ENCODE data around the gene CRYZL1.
"Not testable (repeated sequence)": the region's sequence is repeated elsewhere in the genome, so short reads cannot be mapped to it uniquely, and the experiment has no call there.

Gene CRYZL1

DNA sequence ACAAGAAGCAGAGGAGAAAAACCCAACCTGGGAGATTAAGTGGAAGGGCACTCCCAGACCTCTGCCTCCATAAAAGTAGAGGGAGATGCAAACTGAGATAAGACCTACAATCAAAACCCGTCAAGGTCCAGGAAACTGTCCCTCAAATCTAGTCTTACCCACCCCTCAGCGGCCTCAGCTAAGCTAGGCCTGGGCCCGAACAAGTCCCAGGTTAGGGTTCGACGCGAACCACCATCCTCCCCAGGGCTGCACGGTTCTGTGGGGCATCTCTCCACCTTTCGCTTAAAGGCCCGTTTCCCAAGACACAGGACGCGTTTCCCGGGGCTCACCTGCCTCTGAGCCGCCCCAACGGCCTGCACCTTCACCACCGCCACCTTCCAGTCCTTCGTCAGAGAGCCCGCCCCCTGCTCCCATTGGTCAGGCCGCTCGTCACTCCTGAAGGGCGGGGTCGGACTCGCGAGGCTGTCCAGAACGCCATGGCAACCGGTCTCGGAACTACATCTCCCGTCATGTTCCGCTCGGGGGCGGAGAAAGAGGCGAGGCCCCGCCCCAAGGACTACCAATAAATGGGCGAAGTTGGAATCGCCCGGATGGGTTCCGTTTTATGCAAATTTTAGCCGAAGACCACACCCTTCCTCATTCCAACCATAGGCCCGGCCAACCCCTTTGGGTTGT lies at the start of gene CRYZL1:
CRYZL1 (minus strand) TSS at position 390 of the 675 bp plus-strand sequence. CDS start 10,190 bp downstream, outside the sequence.
- peak; percentile 82 to 83 for ATAC-seq

DNA sequence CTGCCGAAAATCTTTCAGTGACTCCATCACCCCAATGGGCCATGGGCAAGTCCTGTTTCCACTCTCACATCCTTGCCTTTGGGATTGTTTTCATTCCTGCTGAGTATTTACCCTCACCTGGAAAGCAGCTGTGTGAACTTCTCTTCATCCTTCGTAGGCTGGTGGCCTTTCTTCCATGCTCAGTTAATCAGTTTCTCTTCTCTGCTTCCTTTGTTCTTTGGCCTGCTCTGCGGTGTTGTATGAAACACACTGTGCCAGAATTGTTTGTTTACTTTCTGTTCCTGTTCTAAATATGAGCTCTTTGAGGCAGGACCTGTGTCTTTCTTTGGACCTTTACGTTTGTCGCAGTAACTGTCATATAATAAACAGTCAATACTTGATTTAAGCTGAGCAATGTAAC lies 49.3 kb upstream of the CRYZL1 start:
- no peak for ATAC-seq

DNA sequence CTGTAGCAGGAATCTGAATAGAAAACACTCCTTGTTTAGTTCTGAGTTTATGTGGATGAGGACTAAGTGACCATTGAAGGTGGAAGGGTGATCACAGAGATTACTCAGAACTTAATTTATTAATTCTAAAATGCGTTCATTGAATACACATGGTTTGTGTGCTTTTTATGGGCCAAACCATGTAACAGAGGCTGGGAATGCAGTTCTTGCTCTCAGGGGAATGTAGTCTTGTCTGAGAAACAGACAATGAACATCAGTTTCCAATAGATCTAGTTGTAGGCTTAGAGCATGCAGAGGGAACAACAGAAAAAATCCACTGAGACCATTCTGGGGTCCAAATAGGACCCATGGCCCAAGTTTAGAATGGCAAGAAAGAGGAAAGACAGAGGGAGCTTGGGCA lies 46.8 kb upstream of the CRYZL1 start:
- ATAC-seq, result no peak

DNA sequence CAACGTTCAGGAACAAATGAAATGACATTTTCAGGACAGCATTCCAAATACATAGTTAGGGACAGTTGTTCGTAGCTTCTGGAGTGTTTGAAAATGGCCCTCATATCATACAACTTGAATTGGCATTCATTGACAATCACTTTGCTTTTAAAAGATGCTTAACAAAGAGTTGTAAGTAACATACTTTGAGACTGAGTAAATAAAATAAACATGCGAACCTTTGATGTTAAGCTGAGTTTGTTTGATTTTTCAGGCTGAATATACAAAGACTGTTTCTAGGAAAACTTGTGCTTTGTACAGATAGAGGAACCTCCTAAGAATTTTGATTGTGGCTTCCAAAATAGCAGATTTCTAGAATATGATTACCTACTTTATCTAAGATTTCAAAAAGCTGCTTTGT lies 46.1 kb upstream of the CRYZL1 start:
- no peak for ATAC-seq

DNA sequence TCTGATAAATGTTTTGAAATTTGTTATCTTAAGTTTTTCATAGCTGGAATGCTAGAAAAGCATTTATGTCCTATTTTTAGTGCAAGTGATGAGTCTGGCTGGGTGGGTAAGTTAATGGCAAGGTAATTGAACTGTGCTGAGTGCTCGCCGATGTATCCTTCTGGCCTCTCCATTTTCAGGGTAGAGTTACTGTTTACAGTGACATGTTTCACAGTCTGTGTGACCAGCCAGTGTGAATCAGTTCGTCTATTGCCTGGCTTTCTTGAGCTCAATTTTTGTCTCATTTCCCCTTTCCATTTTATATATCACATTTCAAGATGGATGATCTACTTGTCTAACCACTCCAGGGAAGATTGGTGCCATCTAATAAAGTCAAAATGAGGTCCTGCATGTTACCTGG lies 44.8 kb upstream of the CRYZL1 start:
- ATAC-seq, result no peak

DNA sequence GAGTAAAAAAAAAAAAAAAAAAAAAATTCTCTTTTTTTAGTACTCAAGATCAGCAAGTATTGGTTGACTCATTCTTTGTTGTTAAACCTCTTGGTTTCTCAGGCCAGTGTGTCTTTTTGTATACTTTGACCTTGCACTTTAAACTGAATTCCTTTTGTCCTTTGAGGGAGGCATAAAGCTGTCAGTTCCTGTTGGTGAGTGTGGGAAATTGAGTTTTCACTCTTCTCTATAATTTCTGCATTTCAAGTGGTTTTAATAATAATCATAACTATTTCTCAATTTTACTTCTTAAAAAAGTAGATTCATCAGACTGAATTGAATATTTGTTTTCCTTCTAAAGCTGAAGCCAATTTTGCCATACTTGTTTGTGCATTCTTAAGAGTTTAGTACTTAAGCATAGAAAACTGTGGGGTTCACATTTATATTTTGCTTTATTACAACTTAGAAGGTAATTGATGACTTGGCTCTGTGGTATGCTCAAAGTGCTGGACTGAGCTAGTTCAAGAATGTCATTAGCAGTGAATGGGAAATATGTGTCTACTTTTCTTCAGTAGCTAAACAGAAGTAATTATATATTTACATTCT lies 44.2 kb upstream of the CRYZL1 start:
- ATAC-seq, result no peak

- no peak for ATAC-seq
Measured at GRCh38 chr21:33684923-33685560, 43.5 kb upstream of the CRYZL1 start.

DNA sequence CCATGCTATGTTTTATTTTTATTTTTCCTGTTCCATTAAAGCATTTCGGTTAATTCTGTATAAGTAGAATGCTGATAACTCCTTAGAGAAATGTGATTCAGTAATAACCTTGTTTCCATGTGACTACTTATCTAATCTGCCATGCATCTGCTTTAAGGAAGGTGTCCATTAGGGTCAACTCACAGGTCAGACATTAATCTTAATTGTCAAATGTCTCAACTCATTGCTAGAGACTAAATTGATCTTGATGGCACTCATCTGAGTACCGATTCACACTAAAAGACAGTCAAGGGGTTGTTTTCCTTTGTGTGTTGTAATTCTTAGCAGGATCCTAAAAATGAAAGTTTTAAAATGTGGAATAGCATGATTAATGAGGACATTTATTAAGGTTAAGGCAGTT lies 42.5 kb upstream of the CRYZL1 start:
- ATAC-seq, result no peak

DNA sequence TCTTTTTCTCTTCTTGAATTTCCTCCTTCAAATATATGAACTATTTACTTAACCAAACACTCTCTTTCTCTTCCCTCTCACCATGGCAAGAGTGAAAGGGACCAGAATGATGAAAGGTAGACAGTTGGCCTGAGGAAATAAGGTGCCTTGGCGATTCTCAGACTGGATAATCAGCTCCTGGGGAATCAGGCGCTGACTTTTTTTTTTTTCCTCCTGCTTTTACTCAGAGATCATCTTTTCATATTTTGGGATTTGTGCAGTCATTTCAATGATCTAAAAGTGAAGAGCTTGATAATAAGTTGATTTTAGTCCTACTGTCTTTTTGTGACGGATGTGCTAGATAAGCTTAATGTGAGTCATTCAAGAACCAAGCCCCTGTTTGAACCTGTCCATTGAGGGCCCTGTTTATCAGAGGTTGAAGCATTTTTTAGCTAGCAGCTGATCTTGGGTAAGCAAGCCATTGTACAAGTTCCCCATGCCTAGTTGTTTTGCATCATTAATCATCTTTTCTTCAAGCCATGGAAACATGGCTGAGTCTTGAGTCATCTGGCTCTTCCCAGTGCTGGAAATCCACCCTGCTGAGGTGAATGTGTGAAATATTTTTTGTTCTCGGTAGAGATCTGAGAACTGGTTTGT lies 41.6 kb upstream of the CRYZL1 start:
- ATAC-seq, result no peak

- ATAC-seq, result no peak
Measured at GRCh38 chr21:33680870-33681269, 39.3 kb upstream of the CRYZL1 start.

- no peak for ATAC-seq
Measured at GRCh38 chr21:33677450-33677849, 35.9 kb upstream of the CRYZL1 start.

GRCh38 chr21:33676666-33677065 lies 35.1 kb upstream of the CRYZL1 start:
- ATAC-seq, result not testable (repeated sequence)

DNA sequence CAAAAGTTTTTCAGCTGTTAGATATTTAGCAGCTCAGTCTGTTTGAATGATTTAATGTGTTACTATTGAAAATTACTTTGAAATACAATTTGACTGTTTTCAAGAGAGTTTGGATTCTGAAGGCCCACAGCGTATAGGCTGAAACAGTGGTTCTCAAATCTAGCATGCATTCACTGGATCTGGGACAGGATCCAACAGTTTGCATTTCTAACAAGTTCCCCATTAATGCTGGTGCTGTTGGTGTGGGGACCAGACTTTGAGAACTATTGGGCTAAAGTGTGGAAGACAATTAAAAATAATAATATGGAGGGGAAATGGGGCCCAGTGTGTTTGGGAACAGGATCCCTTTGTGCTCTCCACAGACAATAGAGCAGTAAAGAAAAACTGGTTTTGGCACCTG lies 32.7 kb upstream of the CRYZL1 start:
- ATAC-seq, result no peak

DNA sequence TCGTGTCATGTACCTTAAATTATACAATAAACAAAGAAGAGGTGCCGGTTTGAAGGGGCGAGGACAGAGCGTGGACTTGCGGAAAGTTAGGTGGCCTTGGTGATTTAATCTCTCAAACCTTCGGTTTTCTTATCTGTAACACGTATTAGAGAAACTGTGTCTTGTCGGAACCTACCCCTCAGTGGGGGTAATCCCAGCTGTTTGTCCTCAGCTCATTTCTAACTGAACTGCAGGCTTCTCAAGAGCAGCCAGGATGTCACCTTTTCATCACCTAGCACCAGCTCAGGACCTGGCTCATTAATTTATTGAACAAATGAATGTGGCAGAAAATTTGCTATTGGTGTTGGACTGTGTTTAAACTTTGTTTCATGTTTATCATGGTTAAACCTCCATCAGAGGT lies 31.9 kb upstream of the CRYZL1 start:
- no peak for ATAC-seq

GRCh38 chr21:33670076-33670978 lies 28.8 kb upstream of the CRYZL1 start:
- no peak for ATAC-seq

DNA sequence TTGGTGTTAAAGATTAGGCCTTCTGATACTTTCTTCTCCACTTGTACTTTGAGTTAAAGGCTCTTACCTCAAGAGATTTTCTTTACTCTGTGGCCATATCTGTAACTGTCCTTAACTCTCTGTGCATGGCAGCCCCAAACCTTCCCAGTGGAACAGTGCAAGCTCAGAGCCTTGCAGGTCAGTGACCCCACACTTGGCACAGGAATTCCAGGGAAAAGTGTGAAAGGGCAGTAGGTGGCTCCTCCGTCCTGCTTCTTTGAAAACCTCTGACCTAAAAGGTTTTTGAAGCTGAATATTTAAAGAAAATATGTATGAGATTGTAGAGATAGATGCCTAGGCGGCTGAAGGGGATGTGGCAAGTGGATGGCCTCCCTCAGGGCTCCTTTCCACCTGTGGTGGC lies 27.1 kb upstream of the CRYZL1 start:
- no peak for ATAC-seq

- ATAC-seq, result no peak
Measured at GRCh38 chr21:33668180-33668579, 26.6 kb upstream of the CRYZL1 start.

GRCh38 chr21:33667636-33668035 lies 26.1 kb upstream of the CRYZL1 start:
- ATAC-seq, result no peak

DNA sequence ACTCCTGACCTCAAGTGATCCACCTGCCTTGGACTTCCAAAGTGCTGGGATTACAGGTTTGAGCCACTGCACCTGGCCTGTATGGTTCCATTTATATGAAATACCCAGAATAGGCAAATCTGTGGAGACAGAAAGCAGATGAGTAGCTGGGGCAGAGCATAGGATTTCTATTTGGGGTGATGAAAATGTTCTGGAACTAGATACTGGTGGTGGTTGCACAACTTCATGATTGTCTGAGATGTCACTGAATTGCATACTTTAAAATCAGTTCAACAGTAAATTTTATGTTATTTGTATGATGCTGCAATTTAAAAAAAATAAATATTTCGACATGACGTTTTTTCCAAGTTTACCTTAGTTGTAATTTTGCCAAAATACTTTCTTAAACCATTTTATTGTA lies 24.6 kb upstream of the CRYZL1 start:
- ATAC-seq, result no peak

- ATAC-seq, result no peak
Measured at GRCh38 chr21:33664135-33664534, 22.6 kb upstream of the CRYZL1 start.

GRCh38 chr21:33663241-33663640 lies 21.7 kb upstream of the CRYZL1 start:
- no peak for ATAC-seq

- ATAC-seq, result no peak
Measured at GRCh38 chr21:33662046-33662445, 20.5 kb upstream of the CRYZL1 start.

DNA sequence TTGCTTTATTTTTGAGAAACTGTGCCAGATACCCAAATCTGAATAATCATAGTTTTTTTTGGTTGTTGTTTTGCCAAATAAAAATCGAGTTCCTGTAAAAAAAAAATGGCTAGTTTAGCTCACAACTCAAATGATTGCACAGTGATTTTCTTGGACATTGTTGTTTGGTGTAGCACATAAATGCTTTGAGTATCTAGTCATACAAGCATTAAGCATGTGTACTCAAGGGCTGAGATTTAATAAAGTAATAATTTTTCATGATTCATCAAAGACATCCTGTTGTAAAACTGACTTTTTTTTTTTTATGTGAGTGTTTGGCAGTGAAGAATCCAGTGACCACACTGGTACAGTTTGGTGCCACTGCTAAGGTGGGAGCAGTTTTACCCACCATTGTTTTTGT lies 19.6 kb upstream of the CRYZL1 start:
- no peak for ATAC-seq

Data from activated CD4-positive, CD25-positive, alpha-beta regulatory T cell treated with anti-CD3 and anti-CD28 coated beads, Interleukin-2, amount 50 U/mL, for 24 hours (primary cell).